HepG2 (cell line): ENCODE measurements around the gene TRMT2A. TPM values are rescaled to one million over a fixed set of nuclear protein-coding genes. Genes with fewer than 3 reads are reported as not detected.

Experiments
- ATF7-NPFF ChIP-seq: sonication (generic); formaldehyde crosslinking; IDR thresholded peaks from 2 replicates; pipeline ENCODE4 v1.8.1; 2023; ENCODE audit warnings: mild to moderate bottlenecking, low read depth, missing genetic modification reagents, moderate library complexity
- GABPB1 ChIP-seq: IDR thresholded peaks from 2 replicates; pipeline ENCODE4 v1.6.1; 2016; ENCODE audit warnings: mild to moderate bottlenecking, missing genetic modification reagents, moderate library complexity, missing compliant biosample characterization
- IRF2 ChIP-seq: IDR thresholded peaks from 2 replicates; pipeline ENCODE4 v1.6.1; 2018; ENCODE audit warnings: missing genetic modification reagents, missing compliant biosample characterization
- RAD21 ChIP-seq: fragments of 450-650 bp; formaldehyde crosslinking; IDR thresholded peaks from 2 replicates; pipeline ENCODE4 v1.5.0; 2020; ENCODE audit warnings: mild to moderate bottlenecking
- TP53 ChIP-seq: sonication (generic); formaldehyde crosslinking; conservative IDR thresholded peaks from 2 replicates; pipeline ENCODE4 v1.4.0; 2020; ENCODE audit warnings: missing genetic modification reagents
- ZNF234 ChIP-seq: sonication (generic); formaldehyde crosslinking; conservative IDR thresholded peaks from 2 replicates; pipeline ENCODE4 v1.5.1; 2020; ENCODE audit warnings: mild to moderate bottlenecking, missing genetic modification reagents
- ZNF251 ChIP-seq: sonication (generic); formaldehyde crosslinking; IDR thresholded peaks from 2 replicates; pipeline ENCODE4 v1.9.0; 2021; ENCODE audit warnings: mild to moderate bottlenecking, missing genetic modification reagents
- ZNF292 ChIP-seq: sonication (generic); formaldehyde crosslinking; IDR thresholded peaks from 2 replicates; pipeline ENCODE4 v1.8.1; 2022; ENCODE audit warnings: mild to moderate bottlenecking, low read depth, missing genetic modification reagents, borderline replicate concordance
- ZNF431 ChIP-seq: sonication (generic); formaldehyde crosslinking; IDR thresholded peaks from 2 replicates; pipeline ENCODE4 v1.9.0; 2022; ENCODE audit warnings: missing genetic modification reagents, low read depth, mild to moderate bottlenecking, borderline replicate concordance
- ZNF501 ChIP-seq: sonication (generic); formaldehyde crosslinking; IDR thresholded peaks from 2 replicates; pipeline ENCODE4 v1.5.1; 2020; ENCODE audit warnings: mild to moderate bottlenecking, moderate library complexity, missing genetic modification reagents
- ZNF557 ChIP-seq: sonication (generic); formaldehyde crosslinking; IDR thresholded peaks from 2 replicates; pipeline ENCODE4 v1.4.0; 2020; ENCODE audit warnings: missing genetic modification reagents
- ZNF788 ChIP-seq: sonication (generic); formaldehyde crosslinking; IDR thresholded peaks from 2 replicates; pipeline ENCODE4 v1.5.0; 2020; ENCODE audit warnings: mild to moderate bottlenecking, missing genetic modification reagents, borderline replicate concordance
- ZNF839 ChIP-seq: sonication (generic); formaldehyde crosslinking; IDR thresholded peaks from 2 replicates; pipeline ENCODE4 v1.4.0; 2020; ENCODE audit warnings: missing genetic modification reagents, mild to moderate bottlenecking, borderline replicate concordance
- ZNF850 ChIP-seq: sonication (generic); formaldehyde crosslinking; conservative IDR thresholded peaks from 2 replicates; pipeline ENCODE4 v1.9.0; 2021; ENCODE audit warnings: mild to moderate bottlenecking, missing genetic modification reagents
- polyA plus RNA-seq, 8 experiments: library from polyadenylated mRNA; depleted of rRNA in 3 of 8; stranded (reverse) in 7 of 8; unstranded in 1 of 8; fragments of >200 nt; fragmentation: Illumina TruSeq in 4 of 8; extraction: Trizol in 4 of 8; gene quantifications; 2 replicates each; pipeline versions ENCODE4 v1.2.1 to v1.2.3, GENCODE V29; 2011 to 2016; ENCODE audit warnings: low read depth in 4 of 8, missing spikeins in 1 of 8, mixed read lengths in 1 of 8; ENCODE audit not compliant: insufficient read depth in 1 of 8
- total RNA-seq, 5 experiments: library from RNA; depleted of rRNA; stranded (reverse); fragments of >200 nt; fragmentation: Illumina TruSeq; extraction: Trizol; gene quantifications; 2 replicates each; pipeline ENCODE4 v1.2.3, GENCODE V29; 2016; ENCODE audit warnings: low read depth in 1 of 5
- TF ChIP-seq, protein P1 (sequence below): IDR thresholded peaks from 2 replicates; pipeline ENCODE4 v1.6.1; 2016; ENCODE audit warnings: missing biosample characterization, missing genetic modification reagents, low read depth
- TF ChIP-seq, protein P2 (sequence below): sonication (generic); formaldehyde crosslinking; IDR thresholded peaks from 2 replicates; pipeline ENCODE4 v1.4.0; 2020; ENCODE audit warnings: missing genetic modification reagents, borderline replicate concordance
- TF ChIP-seq, protein P3 (sequence below): sonication (generic); formaldehyde crosslinking; IDR thresholded peaks from 2 replicates; pipeline ENCODE4 v1.8.0; 2023; ENCODE audit warnings: mild to moderate bottlenecking, missing genetic modification reagents
- TF ChIP-seq, protein P4 (sequence below): sonication (generic); formaldehyde crosslinking; IDR thresholded peaks from 2 replicates; pipeline ENCODE4 v1.5.0; 2020; ENCODE audit warnings: mild to moderate bottlenecking, missing genetic modification reagents

TRMT2A gene
- total and polyA plus RNA-seq, 2 of the 13 experiments (the other 11 are each of a cell fraction or from before 2014, with no cell fraction given): 24.0 to 30.3 TPM

DNA sequence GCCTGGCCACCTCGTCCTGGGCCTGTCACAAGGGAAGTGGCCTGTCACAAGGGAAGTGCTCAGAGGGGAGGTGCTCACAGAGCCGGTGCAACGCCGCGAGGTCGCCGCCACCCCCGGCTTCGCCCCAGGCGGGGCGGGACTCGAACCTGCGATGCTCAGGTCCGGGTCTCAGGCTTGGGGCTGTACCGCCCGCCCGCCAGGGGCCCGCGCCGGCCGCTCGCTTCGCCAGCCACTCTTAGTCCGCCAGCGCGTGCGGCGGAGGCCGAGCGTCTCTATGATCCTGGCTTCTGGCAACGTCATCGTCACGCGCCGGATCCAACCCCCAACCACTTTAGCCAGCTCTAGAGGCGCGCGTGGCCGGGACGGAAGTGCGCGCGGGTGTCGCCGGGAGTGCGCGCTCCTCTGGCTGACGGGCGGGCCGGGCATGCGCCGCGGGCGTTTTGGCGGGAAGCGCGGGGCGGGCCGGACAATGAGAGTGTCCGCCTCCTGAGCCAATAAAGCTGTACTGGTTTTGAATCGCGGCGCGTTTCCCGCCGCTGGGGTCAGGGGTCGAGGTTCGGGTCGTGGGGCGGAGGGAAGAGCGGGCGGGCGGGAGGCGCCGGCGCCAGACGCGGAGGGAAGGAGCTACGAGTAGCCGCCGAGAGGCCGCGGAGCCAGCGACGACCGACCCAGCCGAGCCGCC lies at the start of gene TRMT2A (continued):
- TF ChIP-seq ZNF251 (CRISPR knock-in tag): no peak
- no peak; the same call in 1 of the 2 replicates for TF ChIP-seq TP53 (CRISPR knock-in tag)
- TF ChIP-seq ZNF850 (CRISPR knock-in tag): no peak
- TF ChIP-seq RAD21: peak; percentile 40
- TF ChIP-seq ZNF431 (CRISPR knock-in tag): peak; percentile 74; the same call in 1 of the 2 replicates
- peak; percentile 92 for TF ChIP-seq ZNF788 (CRISPR knock-in tag)
- TF ChIP-seq IRF2 (CRISPR knock-in tag): peak; percentile 82
- TF ChIP-seq, protein P1, sequence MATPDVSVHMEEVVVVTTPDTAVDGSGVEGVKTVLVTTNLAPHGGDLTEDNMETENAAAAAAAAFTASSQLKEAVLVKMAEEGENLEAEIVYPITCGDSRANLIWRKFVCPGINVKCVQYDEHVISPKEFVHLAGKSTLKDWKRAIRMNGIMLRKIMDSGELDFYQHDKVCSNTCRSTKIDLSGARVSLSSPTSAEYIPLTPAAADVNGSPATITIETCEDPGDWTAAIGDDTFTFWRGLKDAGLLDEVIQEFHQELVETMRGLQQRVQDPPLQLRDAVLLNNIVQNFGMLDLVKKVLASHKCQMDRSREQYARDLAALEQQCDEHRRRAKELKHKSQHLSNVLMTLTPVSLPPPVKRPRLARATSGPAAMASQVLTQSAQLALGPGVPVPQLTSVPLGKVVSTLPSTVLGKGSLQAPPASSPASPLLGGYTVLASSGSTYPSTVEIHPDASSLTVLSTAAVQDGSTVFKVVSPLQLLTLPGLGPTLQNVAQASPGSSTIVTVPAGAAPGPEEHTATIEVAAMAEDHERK (CRISPR knock-in tag): peak; percentile 85
- TF ChIP-seq, protein P2, sequence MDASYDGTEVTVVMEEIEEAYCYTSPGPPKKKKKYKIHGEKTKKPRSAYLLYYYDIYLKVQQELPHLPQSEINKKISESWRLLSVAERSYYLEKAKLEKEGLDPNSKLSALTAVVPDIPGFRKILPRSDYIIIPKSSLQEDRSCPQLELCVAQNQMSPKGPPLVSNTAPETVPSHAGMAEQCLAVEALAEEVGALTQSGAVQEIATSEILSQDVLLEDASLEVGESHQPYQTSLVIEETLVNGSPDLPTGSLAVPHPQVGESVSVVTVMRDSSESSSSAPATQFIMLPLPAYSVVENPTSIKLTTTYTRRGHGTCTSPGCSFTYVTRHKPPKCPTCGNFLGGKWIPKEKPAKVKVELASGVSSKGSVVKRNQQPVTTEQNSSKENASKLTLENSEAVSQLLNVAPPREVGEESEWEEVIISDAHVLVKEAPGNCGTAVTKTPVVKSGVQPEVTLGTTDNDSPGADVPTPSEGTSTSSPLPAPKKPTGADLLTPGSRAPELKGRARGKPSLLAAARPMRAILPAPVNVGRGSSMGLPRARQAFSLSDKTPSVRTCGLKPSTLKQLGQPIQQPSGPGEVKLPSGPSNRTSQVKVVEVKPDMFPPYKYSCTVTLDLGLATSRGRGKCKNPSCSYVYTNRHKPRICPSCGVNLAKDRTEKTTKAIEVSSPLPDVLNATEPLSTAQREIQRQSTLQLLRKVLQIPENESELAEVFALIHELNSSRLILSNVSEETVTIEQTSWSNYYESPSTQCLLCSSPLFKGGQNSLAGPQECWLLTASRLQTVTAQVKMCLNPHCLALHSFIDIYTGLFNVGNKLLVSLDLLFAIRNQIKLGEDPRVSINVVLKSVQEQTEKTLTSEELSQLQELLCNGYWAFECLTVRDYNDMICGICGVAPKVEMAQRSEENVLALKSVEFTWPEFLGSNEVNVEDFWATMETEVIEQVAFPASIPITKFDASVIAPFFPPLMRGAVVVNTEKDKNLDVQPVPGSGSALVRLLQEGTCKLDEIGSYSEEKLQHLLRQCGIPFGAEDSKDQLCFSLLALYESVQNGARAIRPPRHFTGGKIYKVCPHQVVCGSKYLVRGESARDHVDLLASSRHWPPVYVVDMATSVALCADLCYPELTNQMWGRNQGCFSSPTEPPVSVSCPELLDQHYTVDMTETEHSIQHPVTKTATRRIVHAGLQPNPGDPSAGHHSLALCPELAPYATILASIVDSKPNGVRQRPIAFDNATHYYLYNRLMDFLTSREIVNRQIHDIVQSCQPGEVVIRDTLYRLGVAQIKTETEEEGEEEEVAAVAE (CRISPR knock-in tag): no peak; the same call in 1 of the 2 replicates
- peak; percentile 93 for TF ChIP-seq ZNF501 (CRISPR knock-in tag)
- TF ChIP-seq GABPB1 (CRISPR knock-in tag): peak; percentile 95
- TF ChIP-seq, protein P3, sequence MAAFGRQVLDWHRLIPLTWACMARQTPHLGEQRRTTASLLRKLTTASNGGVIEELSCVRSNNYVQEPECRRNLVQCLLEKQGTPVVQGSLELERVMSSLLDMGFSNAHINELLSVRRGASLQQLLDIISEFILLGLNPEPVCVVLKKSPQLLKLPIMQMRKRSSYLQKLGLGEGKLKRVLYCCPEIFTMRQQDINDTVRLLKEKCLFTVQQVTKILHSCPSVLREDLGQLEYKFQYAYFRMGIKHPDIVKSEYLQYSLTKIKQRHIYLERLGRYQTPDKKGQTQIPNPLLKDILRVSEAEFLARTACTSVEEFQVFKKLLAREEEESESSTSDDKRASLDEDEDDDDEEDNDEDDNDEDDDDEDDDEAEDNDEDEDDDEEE (CRISPR knock-in tag): peak; percentile 72; the same call in 1 of the 2 replicates
- TF ChIP-seq ZNF234 (CRISPR knock-in tag): 0 out of 2 replicates have a peak, but pooled peaks have one; percentile 9
- TF ChIP-seq ATF7-NPFF (CRISPR knock-in tag): peak; percentile 92
- TF ChIP-seq ZNF557 (CRISPR knock-in tag): no peak
- no peak for TF ChIP-seq ZNF839 (CRISPR knock-in tag)
- no peak for TF ChIP-seq ZNF292 (CRISPR knock-in tag)
- TF ChIP-seq, protein P4, sequence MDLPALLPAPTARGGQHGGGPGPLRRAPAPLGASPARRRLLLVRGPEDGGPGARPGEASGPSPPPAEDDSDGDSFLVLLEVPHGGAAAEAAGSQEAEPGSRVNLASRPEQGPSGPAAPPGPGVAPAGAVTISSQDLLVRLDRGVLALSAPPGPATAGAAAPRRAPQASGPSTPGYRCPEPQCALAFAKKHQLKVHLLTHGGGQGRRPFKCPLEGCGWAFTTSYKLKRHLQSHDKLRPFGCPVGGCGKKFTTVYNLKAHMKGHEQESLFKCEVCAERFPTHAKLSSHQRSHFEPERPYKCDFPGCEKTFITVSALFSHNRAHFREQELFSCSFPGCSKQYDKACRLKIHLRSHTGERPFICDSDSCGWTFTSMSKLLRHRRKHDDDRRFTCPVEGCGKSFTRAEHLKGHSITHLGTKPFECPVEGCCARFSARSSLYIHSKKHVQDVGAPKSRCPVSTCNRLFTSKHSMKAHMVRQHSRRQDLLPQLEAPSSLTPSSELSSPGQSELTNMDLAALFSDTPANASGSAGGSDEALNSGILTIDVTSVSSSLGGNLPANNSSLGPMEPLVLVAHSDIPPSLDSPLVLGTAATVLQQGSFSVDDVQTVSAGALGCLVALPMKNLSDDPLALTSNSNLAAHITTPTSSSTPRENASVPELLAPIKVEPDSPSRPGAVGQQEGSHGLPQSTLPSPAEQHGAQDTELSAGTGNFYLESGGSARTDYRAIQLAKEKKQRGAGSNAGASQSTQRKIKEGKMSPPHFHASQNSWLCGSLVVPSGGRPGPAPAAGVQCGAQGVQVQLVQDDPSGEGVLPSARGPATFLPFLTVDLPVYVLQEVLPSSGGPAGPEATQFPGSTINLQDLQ (CRISPR knock-in tag): 0 out of 2 replicates have a peak, but pooled peaks have one; percentile 65
